Upper lobe of left lung (tissue), 6 donors: ENCODE measurements around the gene BHLHE40. TPM values are rescaled to one million over a fixed set of nuclear protein-coding genes. Genes with fewer than 3 reads are reported as not detected.

ENCODE experiments used
- ATAC-seq, 2 donors: fragments of 200-7000 bp; cut with Tn5 transposase; one replicate each; pipeline ENCODE4 v1.9.1; 2022; ENCODE audit warnings: mild to moderate bottlenecking in 2 of 2, moderate library complexity in 2 of 2; ENCODE audit not compliant: low FRiP score in 2 of 2
- DNase-seq, 2 donors: peaks; one replicate each; pipeline ENCODE4 v3.0.0-alpha.2; 2019 to 2020
- H3K27ac ChIP-seq, 4 donors: fragments of 200-600 bp; sonication (generic); one replicate each; pipeline ENCODE4 v1.5.1; 2016 to 2019
- H3K27me3 ChIP-seq, 4 donors: fragments of 200-600 bp; sonication (generic); one replicate each; pipeline ENCODE4 v1.5.1; 2017 to 2019
- H3K36me3 ChIP-seq, 4 donors: fragments of 200-600 bp; sonication (generic); one replicate each; pipeline ENCODE4 v1.5.1; 2016 to 2019
- H3K4me1 ChIP-seq, 4 donors: fragments of 200-600 bp; sonication (generic); one replicate each; pipeline ENCODE4 v1.5.1; 2018 to 2019
- H3K4me3 ChIP-seq, 4 donors: fragments of 200-600 bp; sonication (generic); one replicate each; pipeline ENCODE4 v1.5.1; 2017 to 2019; ENCODE audit warnings: mild to moderate bottlenecking in 2 of 4, moderate library complexity in 1 of 4
- H3K9me3 ChIP-seq, 4 donors: fragments of 200-600 bp; sonication (generic); one replicate each; pipeline ENCODE4 v1.5.1; 2018 to 2019
- EP300 ChIP-seq, 4 donors: sonication (generic); formaldehyde crosslinking; IDR thresholded peaks; one replicate each; pipeline ENCODE4 v1.5.1; 2017; ENCODE audit warnings: antibody characterized with exemption in 4 of 4, control low read depth in 2 of 4
- POLR2A ChIP-seq, 4 donors: fragments of 450-650 bp; IDR thresholded peaks; one replicate each; pipeline ENCODE4 v1.5.1; 2016 to 2017; ENCODE audit warnings: antibody characterized with exemption in 4 of 4, mild to moderate bottlenecking in 2 of 4
- POLR2AphosphoS5 ChIP-seq, 2 donors: sonication (generic); formaldehyde crosslinking; IDR thresholded peaks; one replicate each; pipeline ENCODE4 v1.5.1; 2017; ENCODE audit warnings: antibody characterized with exemption in 2 of 2
- WGBS, 2 donors: methylation state at CpG; one replicate each; pipeline ENCODE4 v1.1.5; 2017 to 2018; 5-methylcytosine and 5-hydroxymethylcytosine counted together
- total RNA-seq, 6 donors: library from RNA; depleted of rRNA in 4 of 6; stranded (reverse); fragments of >200 nt in 4 of 6; gene quantifications; one replicate each; pipeline versions ENCODE4 v1.1.0 to v1.2.1, GENCODE V29; 2016 to 2021
- TF ChIP-seq, protein P1 (sequence below), 6 experiments: fragments of 450-650 bp in 4 of 6; fragments of 200-600 bp in 2 of 6; sonication (generic) in 2 of 6; IDR thresholded peaks; one replicate each; pipeline ENCODE4 v1.5.1; 2016 to 2019; ENCODE audit warnings: antibody characterized with exemption in 6 of 6
- donor health status: DM: no; HTN: no; CAD: no; lungs with moderate emphysema.
- donor health status: DM: no; HTN: yes; CAD: no; lungs with severe emphysema.

Gene BHLHE40
- total RNA-seq, 6 donors from 2014 or later = 58.7 to 129 (median 78.6) TPM

DNA sequence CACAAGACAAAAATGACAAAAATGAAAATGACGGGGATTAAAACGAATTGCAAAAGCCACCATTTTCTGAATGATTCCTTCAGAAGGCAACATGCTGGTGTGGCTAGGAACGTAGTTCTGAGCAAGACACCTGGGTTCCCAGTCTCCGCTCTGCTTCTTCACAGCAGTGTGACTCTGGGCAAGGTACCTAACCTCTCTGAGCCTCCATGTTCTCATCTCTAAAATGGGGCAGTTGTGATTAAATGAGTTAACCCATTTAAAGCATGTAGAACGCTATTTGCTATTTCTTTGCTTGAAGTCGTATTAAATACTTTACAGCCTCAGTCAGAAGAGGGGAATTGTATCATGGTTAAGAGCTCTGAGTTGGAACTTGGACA, 23.6 kb downstream of the BHLHE40 start:
- DNase-seq = no peak
- no peaks in the 10 kb centered on the region for H3K27me3 ChIP-seq
- WGBS, 2 donors = 89% methylated on average over 6 of the region's 6 CpGs
- no peaks in the 10 kb centered on the region for H3K9me3 ChIP-seq
- no peaks in the 10 kb centered on the region for H3K36me3 ChIP-seq
- TF ChIP-seq, protein P1, sequence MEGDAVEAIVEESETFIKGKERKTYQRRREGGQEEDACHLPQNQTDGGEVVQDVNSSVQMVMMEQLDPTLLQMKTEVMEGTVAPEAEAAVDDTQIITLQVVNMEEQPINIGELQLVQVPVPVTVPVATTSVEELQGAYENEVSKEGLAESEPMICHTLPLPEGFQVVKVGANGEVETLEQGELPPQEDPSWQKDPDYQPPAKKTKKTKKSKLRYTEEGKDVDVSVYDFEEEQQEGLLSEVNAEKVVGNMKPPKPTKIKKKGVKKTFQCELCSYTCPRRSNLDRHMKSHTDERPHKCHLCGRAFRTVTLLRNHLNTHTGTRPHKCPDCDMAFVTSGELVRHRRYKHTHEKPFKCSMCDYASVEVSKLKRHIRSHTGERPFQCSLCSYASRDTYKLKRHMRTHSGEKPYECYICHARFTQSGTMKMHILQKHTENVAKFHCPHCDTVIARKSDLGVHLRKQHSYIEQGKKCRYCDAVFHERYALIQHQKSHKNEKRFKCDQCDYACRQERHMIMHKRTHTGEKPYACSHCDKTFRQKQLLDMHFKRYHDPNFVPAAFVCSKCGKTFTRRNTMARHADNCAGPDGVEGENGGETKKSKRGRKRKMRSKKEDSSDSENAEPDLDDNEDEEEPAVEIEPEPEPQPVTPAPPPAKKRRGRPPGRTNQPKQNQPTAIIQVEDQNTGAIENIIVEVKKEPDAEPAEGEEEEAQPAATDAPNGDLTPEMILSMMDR (IDR thresholded peaks at IDR 0.05) = no peak
- TF ChIP-seq POLR2A (IDR thresholded peaks at IDR 0.05) (no peak), EP300 (IDR thresholded peaks at IDR 0.05) (no peak), POLR2AphosphoS5 (IDR thresholded peaks at IDR 0.05) (no peak)
- no peak overlapping the region for H3K27ac ChIP-seq
- ATAC-seq = no peak
- H3K4me1 ChIP-seq = no peaks in the 10 kb centered on the region
- no peak overlapping the region for H3K4me3 ChIP-seq

DNA sequence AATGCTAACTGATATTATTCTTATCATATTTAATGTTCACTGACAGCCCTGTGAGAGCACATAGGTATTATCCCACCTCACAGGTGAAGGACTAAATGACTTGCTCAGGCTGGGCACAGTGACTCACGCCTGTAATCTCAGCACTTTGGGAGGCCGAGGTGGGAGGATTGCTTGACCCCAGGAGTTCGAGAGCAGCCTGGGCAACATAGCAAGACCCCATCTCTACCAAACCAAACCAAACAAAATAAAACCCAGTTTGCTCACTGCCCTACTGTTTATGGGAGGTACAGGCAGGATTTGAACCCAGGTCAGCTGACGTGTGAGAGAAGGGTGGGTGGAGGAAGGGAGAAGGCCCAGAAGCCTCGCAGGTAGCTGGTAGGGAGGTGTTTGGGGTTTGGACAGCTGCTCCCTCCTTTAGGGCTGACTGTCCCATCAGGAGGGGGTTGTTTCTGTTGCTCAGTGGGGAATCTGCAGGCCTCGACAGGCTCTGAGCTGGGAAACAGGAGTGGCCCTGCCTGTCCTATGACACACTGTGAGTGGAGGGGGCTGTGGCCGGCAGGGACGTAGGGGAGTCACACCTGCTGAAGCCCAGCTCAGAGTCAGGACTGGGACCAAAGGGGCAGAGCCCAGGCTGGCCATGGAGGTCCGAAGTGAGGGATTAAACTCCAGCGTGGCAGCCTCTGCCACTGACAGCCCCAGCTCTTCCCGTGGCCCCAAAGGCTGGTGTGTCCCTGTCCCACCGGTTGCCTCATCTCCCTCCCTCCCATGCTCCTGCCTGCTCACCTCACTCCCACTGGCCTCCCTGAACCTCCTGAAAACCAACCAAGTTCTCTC, 25.3 kb downstream of the BHLHE40 start:
- ATAC-seq (no peak), DNase-seq (peak; percentile 15 to 29)
- TF ChIP-seq, protein P1 (IDR thresholded peaks at IDR 0.05) = no peak
- TF ChIP-seq POLR2A (IDR thresholded peaks at IDR 0.05) (no peak), EP300 (IDR thresholded peaks at IDR 0.05) (no peak), POLR2AphosphoS5 (IDR thresholded peaks at IDR 0.05) (no peak)
- Histone ChIP-seq H3K9me3 (no peaks in the 10 kb centered on the region), H3K27ac (no peak overlapping the region), H3K36me3 (no peaks in the 10 kb centered on the region), H3K27me3 (no peaks in the 10 kb centered on the region), H3K4me3 (no peak overlapping the region), H3K4me1 (no peaks in the 10 kb centered on the region)
- WGBS, 2 donors = 87 to 90% methylated on average over 12 of the region's 12 CpGs

DNA sequence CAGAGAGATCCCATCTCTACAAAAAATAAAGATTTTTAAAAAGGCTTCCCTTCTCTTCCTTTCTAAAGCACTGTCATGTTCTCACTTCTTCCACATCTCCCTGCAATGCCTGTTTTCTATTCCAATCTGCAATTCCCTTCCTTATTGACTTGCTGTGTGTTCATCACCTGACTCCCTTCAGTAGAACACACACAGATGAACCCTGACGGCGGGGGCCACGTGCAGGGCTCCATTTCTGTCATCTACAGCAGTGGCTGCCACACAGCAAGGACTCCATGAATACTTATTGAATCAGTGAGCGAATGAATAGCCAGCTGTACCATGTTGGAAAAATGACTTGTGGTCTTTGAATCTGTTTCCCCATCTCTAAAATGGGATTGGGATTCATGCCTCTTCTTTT, 26.1 kb downstream of the BHLHE40 start:
- Histone ChIP-seq H3K27me3 (no peaks in the 10 kb centered on the region), H3K27ac (no peak overlapping the region), H3K36me3 (no peaks in the 10 kb centered on the region), H3K9me3 (no peaks in the 10 kb centered on the region), H3K4me3 (no peak overlapping the region), H3K4me1 (no peaks in the 10 kb centered on the region)
- no peak for ATAC-seq
- WGBS, 2 donors = 68 to 70% methylated on average over 4 of the region's 4 CpGs
- TF ChIP-seq POLR2AphosphoS5 (IDR thresholded peaks at IDR 0.05) = no peak
- peak in 1 of 2 donors; percentile 14 for DNase-seq

DNA sequence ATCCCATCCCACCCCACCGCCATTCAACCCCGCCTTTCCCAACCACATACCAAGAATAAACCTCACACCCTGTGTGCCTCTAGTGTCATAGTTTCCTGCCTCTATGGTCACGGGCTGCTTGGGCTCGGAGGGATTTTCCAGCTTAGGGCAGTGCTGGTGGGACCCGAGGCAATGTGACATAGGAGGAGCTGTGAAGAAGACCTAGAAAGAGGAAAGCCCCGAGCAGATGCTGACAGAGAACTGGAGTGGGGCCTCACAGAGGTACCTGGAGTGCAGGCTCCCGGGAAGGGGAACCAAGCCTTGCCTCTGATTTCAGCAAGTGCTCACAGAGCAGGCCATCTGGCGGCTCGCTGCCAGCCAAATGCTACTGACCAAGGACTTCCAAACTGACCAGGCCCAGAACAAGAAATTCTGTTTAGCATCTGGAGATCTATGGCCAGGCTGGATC, 27.5 kb downstream of the BHLHE40 start:
- DNase-seq (peak in 1 of 2 donors; percentile 48), ATAC-seq (peak in 1 of 2 donors; percentile 35)

DNA sequence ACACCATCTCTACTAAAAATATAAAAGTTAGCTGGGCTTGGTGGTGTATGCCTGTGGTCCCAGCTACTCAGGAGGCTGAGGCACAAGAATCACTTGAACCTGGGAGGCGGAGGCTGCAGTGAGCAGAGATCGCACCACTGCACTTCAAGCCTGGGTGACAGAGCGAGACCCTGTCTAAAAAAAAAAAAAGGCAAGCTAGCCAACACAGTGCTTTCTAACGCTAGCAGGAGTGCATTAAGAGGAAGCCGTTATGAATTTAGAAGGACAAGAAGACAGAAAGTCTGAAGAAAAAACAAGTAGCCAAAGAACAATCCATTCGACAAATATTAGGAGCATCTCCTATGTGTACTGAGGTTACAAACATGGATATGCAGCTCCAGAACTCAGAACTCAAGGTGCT, 28.6 kb downstream of the BHLHE40 start:
- Histone ChIP-seq H3K36me3 (no peaks in the 10 kb centered on the region), H3K9me3 (no peaks in the 10 kb centered on the region), H3K27ac (no peak overlapping the region), H3K27me3 (no peaks in the 10 kb centered on the region), H3K4me3 (no peak overlapping the region), H3K4me1 (peaks cover 6 to 17% (median 7%) of the 10 kb centered on the region in 4 donors)
- TF ChIP-seq, protein P1 (IDR thresholded peaks at IDR 0.05) = no peak
- TF ChIP-seq POLR2A (IDR thresholded peaks at IDR 0.05) (no peak), EP300 (IDR thresholded peaks at IDR 0.05) (no peak), POLR2AphosphoS5 (IDR thresholded peaks at IDR 0.05) (no peak)
- WGBS, 2 donors = 72 to 88% methylated on average over 6 of the region's 6 CpGs
- ATAC-seq = no peak
- no peak for DNase-seq

More for the DNA sequence above, 27.5 kb downstream of the BHLHE40 start:
- H3K27me3 ChIP-seq = no peaks in the 10 kb centered on the region
- WGBS, 2 donors = 52 to 56% methylated on average over 7 to 9 of the region's 9 CpGs
- H3K36me3 ChIP-seq = no peaks in the 10 kb centered on the region
- H3K4me3 ChIP-seq = no peak overlapping the region
- H3K4me1 ChIP-seq = peaks cover 0 to 12% (median 5%) of the 10 kb centered on the region in 4 donors
- H3K27ac ChIP-seq = no peak overlapping the region
- TF ChIP-seq POLR2A (IDR thresholded peaks at IDR 0.05) = peak in 1 of 4 donors; percentile 49
- TF ChIP-seq POLR2AphosphoS5 (IDR thresholded peaks at IDR 0.05) = no peak
- no peak for TF ChIP-seq EP300 (IDR thresholded peaks at IDR 0.05)
- H3K9me3 ChIP-seq = no peaks in the 10 kb centered on the region
